GM19043 (cell line): ENCODE measurements around the gene GPC2.
A peak's percentile ranks its signal among the peaks of the same experiment; 100 is the strongest.

ENCODE experiments used
- ATAC-seq: cut with Tn5 transposase; IDR thresholded peaks from one replicate; pipeline ENCODE4 v1.9.1; 2021; ENCODE audit warnings: low read depth; ENCODE audit not compliant: unreplicated experiment

The GPC2 gene

DNA sequence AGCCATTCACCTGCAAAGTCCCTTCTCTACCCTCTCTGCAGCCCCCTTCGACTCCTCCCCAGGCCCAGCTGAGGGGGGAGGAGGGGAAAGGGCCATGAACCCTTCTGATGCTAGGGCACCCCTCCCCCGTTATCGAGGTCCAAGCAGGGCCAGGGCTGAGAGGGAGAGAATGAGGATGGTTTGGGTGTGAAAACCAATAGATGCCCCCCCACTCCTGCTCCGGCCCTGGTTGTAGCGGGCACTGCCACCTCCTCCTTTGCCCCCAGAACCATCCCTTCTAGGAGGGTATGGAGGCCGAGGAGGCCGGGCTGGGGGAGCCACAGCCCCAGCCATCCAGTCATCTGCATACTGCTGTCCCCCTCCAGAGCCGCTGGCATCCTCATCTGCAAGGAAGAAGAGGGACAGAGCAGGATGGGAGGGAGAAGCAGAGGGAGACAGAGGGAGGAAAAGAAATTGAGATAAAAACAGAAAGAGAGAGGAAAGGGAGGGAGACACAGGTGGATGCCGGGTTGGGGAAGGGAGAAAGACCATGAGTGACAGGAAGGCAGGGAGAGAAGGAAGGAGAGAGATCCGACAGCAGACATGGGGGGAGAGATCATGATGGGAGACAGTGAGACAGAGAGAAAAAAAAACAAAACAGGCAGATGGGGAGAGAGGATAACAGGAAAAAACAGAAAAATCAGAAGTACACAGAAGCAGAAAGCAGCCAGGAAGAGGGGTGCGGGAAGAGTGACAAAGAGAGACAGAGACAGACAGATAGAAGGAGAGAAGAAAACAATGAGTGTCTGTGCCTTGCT, 6.9 kb downstream of the GPC2 start:
- no peak for ATAC-seq

DNA sequence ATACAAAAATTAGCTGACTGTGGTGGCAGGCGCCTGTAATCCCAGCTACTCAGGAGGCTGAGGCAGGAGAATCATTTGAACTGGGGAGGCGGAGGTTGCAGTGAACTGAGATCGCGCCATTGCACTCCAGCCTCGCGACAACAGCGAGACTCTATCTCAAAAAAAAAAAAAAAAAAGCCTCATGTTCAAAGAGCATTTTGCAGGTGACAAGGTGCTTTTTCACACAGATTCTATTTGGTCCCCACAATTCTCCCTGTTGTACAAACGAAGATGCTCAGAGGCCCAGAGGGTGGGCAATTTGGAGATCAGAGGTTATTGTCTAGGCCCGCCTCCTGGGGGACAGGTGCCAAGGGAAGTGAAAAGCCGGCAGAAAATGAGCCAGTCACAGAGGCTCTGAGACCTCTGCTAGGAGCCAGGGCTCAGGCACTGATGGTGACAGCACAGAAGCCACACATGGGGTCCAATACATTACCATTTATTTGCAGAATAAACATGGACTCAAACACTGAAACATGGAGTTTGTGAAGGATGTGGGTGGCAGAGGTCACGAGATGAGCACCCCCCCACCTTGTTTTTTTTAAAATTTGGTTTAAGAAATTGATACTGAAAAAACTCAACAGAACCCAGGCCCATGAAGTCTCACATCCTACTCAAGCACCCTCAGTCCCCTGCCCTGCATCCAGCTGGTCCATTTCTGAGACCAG, 7.9 kb downstream of the GPC2 start:
- ATAC-seq, result no peak

DNA sequence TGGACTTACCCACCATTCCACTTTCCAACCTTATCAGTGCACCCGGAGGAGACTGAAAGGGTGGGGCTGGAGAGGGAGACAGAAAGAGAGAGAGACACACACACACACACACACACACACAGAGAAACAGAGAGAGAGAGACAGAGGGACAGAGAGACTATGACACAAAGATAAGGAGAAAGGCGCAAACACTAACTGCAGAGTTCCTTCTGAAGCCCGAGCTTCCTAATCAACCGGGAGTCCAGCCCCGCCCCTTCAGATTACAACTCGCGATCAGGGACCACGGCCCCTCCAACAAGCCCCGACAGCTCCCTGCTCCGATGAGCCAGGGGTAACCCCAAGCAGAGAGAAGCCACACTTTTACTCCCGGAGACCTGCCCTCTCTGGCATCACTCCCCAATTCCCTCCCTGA, 9.3 kb downstream of the GPC2 start:
- ATAC-seq, result no peak

DNA sequence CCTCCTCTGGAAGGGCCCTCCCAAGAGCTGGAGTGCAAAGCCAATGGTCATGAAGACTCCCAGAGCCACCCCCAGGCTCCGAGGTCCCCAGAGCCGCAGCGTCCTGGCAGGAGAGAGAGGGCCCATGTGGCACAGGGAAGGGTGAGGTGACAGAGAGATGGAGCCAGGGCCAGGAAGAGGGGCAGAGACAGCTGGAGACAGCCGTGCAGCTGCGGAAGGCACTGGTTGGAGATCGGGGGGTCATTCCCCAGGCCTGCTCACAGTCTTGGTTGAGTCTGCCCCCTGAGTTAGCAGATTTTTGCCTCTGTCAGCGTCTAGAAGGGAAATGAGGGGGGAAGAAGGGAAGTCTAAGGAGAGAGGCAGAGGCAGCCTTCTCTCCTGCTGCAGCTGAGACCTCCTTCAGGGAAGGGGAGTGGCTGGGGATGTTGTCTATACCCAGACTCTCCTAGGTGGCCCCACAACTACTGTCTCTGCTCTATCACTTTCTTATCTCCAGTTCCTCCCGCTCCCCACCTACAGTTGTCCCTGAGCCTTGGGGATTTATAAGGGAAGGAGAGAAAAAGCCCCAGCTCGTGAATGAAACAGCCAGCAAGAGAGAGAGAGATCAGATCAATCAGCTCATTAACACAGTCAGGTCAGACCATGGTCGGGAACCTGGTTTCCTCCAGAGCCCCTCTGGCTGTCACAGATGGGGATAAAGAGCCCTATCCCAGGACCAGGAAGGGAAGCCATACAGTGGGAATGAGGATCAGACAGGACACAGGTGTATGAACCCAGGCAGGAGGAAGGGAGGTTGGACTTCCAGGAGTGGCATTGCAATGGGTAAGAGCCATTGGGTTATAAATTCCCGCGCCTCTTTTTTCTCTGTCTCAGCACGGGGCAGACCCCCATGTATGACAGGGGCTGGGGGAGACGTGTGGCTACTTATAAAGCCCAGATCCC, 9.9 kb downstream of the GPC2 start:
- ATAC-seq, result no peak

DNA sequence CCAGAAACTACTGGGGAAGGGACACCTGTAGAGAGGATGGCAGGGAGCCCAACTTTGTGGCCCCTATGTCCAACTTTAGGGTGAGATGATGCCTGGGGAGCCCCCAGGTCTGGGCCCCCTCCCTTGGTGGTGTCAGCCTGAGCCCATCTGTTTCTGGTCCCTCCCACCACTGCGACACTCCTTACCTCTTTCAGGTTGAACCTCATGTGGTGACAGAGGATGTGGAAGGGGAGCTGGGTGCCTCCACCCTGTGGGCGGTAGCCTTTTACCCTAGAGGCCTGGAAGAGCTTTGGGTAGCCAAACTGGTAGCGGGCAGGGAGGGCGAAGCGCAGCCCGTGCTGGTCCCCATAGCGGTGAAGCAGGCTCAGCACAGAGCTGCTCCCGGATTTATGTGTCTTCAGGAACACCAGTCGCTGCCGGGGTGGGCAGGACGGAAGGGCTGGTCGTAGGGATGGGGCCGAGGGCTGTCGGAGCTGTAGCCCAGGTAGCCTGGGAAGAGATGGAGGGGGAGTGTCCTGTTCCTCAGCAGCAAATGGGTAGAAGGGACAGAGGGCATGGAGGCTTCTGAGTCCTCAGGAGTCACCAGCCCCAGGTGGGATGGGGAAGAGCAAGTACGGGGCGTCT, 10.8 kb downstream of the GPC2 start:
- ATAC-seq, result no peak

DNA sequence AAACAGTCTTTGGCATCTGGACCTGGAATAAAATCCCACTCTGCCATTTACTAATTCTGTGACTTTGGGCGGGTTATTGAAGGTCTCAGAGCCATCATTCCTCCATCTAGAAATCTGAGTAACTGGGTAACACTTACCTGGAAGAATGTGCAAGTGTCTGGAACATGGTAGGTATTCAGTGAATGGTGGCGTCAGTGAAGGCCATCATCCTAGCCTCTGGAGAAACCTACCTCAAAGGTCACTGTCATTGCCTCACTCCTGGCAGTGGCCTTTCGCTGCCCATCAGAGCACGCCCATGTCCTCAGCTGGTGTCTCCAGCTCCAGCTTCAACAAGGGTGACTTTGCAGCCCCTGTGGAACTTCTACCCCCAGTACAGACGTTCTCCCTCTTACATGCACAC, 13.3 kb downstream of the GPC2 start:
- ATAC-seq, result no peak

DNA sequence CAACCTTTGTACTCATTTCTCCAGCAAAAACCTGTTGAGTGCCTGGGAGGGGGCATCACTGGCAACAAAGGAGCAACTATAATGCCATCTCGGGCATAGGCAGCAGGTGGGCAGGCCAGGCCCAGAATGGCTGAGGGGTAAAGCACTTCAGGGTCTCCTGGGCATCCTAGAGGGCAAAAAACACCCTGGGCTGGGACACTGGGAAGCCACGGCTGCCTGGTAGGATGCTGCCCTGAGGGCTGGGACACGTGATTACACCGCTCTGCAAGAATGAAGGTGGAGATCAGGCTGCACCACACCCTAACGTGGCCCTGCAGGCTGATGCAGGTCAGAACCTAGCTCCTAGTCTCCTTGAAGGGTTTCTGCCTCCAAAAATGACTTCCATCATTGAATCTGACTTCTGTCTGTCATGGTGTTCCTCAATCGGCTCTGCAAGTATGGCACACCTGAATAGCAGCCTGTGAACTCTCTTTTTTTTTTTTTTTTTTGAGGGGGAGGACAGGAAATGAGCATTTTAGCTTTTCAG, 14.1 kb downstream of the GPC2 start:
- no peak for ATAC-seq

DNA sequence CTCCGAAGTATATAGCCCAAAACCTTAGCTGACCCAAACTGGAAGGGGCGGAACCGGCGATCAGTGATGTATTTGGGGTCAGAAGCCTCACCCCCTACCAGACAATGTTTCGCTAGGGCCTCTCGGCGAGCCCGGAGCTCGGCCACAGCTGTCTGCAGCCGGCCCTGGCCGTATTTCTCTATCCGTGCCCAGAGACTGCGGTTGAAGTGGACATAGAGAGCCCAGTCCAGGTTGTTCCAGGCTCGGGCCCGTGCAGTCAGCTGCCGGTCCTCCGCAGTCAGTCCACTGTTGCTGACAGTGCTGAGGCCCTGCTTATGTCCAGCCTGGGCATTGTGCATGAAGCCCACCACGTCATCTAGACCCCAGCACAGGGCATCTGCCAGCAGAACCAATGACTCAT, 17.1 kb downstream of the GPC2 start:
- ATAC-seq, result no peak

DNA sequence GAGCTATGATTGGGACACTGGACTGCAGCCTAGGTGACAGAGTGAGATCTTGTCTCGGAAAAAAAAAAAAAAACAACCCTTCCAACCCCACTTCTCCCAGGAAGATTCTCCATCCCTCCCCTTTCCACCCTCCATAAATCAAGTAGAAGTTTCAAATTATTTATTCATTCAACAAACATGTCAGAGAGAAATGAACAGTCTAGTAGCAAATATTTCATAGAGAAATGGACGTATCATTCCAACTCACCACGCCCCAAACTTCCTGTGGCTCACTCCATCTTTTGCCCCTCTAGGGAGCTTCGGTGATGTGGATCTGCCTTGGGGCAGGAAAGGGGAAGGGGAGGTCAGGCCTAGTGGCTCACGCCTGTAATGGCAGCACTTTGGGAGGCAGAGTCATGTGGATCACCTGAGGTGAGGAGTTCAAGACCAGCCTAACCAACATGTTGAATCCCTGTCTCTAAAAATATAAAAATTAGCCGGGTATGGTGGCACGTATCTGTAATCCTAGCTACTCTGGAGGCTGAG, 18.0 kb downstream of the GPC2 start:
- no peak for ATAC-seq

DNA sequence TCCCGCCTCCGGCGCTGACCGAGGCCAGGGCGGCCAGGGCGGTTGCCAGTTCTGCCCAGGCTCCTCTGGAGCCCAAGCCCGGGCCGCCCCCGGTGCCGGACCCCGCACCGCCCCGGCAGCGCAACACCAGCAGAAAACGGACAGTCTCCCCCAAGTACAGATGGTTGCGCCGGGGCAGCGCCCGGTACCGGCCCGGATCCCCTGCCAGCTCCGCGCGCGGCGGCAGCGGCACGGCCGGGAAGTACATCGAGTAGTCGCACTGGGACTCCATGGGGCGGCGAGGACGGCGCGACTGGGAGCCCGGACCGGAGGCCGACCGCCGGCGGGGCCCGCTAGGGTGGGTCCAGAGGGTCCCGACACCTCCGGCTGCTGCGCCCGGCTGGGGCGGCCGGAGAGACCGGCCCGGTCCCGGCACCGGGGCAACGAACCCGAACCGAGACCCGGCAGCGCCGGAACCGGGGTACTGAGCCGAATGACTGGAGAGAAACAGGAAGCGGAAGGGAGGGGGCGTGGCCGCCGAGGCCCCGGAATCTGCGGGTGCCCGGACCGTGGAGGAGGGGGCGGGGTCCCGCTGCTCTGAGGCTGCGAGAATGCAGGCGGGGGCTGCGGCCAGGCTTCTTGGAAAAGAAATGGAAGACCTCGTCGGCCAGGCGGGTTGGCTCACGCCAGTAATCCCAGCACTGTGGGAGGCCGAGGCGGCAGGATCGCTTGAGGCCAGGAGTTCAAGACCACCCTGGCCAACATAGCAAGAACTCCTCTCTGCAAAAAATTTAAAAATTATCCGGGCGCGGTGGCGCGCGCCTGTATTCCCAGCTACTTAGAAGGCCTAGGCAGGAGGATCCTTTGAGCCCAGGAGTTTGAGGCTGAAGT, 18.7 kb downstream of the GPC2 start, which contains the start of gene TRAPPC14:
Gene TRAPPC14 (minus strand): TSS at position 495 of the 870 bp plus-strand sequence. CDS start 224 bp downstream, at position 271.
- peak; percentile 82 for ATAC-seq

DNA sequence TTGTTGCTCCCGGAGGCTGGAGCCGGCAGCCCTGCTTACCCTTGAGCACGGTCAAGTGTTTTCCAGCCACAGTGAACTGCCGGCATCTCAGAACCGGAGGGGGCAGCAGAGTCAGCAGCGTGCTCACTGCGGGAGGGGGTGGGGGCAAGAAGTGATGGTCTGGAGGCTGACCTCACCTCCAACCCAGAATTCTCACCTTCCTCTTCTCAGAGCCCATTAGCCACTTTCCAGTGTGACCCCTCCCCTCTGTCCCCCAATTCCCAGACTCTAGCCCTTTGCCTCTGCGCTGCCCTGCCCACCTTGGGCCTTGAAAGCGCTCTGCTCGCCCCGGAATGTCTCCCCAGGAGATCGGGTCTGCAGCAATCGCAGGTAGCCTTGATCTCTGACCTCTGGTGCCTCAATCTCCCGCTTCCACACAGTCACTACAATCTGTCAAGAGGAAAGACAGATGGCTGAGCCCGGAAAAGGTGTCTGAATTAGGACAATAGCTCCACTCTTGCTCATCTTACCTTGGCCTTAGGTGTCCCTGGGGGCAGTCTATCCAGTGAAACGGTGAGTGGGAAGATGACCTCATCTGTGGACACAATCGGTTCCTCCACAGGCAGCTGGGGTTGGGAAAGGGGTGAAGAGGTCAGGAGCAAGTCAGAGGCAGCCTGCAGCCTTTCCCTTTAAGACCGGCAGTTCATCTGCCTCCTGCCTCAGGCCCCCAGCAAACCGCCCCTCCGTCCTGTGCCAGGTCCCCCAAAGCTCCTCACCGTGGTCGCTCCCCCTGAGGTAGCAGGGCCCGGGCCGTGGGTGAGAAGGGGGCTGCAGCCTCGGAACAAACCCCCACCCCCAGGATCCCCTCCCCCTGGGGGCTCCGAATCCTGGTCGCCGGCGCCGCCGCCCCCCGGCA, 19.6 kb downstream of the GPC2 start:
- no peak for ATAC-seq

DNA sequence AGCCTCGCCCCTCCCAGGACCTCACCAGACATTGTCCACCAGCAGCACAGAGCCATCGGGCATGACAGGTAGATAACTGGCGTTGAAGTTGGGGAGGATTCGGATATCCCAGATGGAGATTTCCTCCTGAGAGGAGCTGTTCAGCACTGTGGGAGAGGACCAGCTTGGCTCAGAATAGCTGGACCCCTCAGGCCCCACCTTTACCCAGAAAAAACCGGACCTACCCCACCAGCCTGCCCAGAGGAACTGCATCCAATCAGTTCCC, 20.2 kb downstream of the GPC2 start:
- ATAC-seq, result no peak

DNA sequence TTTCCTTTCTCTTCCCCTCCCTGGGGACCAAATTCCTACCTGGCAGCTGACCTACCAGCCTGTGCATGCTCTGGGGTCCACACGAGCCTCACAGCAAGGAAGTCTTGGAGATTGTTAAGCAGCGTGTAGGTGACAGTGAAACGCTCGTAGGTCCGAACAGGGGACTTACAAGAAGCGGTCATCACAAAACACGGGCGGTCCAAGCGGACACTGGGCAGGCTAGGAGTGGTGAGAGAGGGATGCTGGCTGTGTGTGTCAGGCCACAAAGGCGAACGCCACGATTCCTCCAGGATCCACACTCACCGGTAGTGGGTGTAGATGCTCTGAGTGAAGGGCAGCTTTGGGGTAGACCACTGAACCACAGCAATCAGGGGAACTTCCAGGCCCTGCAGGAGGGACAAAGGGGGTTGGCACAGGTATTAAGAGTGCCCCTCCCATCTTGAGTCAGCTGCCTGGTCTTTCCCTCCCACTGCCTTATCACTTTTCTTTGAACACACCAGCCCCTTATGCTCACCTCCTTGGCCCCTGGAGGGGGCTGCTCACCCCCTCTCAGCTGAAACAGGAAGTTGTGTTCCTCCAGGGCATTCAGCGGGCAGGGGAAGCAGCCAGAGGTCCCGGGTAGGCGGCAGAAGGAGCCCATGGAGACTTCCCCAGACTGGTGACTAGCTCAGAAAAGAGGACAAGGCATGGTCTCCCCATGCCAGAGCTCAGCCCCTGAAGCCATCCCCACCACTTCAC, 20.7 kb downstream of the GPC2 start:
- ATAC-seq, result no peak

DNA sequence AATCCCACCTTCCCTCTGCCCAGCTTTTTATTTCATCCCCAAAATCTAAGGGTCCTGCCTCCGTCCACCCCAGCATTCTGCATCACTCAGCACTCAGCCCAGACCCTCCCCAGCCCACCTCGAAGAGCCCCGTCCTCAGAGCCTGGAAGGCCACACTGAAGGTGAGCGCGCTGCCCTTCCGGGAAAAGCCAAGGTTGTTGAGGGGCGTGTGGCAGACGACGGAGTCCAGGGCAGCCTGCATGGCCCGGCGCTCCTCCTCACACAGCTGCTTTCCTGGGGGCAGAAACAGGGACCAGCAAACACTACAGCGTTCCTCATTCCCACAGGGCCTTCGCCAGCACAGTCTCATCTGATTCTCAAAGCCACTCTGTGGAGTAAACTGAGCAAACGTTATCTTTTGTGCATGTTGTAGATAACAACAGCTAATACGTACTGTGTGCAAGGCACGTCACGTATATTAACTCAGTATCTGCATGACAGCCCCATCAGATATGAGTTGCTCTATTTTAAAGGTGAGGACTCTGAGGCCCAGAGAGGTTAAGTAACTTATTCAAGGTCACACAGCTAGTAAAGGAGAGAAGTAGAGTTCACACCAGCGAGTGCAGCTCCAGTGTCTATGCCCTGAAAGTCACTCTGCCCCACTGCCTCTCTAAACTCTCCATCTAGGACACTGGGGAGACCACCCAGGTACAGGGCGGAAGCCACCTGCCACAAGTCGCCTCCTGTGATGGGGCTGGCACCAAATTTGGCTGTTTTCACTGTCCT, 21.4 kb downstream of the GPC2 start:
- ATAC-seq, result no peak

DNA sequence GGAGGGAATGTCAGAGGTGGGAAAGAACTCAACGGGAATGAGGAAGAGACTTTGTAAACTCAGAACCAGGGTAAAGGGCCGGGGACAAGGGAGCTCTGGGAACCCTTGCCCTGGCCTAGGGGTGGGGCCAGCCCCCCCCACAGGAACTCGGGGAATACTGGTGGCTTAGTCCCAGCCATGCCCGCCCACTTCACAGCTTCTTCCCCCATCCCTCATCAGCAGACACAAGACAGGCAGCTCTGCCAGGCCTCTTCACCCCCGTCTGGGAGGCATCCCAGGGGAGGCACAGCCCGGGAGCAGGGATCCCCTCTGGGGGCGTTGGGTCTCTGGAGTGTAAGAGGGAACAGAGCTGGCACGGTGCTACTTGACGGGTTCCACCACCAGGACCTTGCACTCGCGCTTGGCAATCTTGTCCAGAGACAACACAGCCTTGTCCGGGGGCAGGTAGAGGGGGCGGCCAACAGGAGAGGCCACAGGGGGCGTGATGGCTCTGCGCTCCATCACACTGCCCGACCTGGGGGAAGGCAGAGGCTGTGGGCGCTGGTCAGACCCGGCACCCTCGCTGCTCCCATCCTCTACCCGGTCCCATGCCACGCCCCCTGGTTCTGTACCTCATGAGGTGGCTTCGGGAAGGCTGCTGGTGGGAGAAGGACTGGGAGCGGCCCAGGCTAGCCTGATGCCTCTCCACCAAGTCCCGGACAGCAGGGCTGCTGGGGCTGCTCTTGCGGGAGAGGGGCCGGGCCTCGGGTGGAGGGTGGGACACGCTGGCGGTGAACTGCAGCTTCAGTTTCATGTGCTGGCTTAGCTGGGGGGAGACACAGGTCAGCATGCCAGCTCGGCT, 22.3 kb downstream of the GPC2 start:
- no peak for ATAC-seq
